Endothelial cell of umbilical vein (primary cell): Measurements from ENCODE around the gene MRTFA.

Source experiments
- CTCF ChIP-seq, 2 donors: IDR thresholded peaks; 1 replicate in 1 of 2; 2 replicates in 1 of 2; pipeline ENCODE4 v1.5.1; 2011; ENCODE audit warnings: low read length in 2 of 2, mild to moderate bottlenecking in 2 of 2, moderate library complexity in 2 of 2, control low read depth in 1 of 2, inconsistent platforms in 1 of 2, low read depth in 1 of 2; ENCODE audit not compliant: insufficient read depth in 1 of 2; ENCODE audit errors: extremely low read depth in 1 of 2
- EZH2 ChIP-seq: IDR thresholded peaks from 2 replicates; pipeline ENCODE4 v1.6.1; 2012; ENCODE audit warnings: borderline replicate concordance, low read depth, mild to moderate bottlenecking, moderate library complexity, low read length, inconsistent platforms; ENCODE audit not compliant: severe bottlenecking
- FOS ChIP-seq: IDR thresholded peaks from 2 replicates; pipeline ENCODE4 v1.6.1; 2011; ENCODE audit warnings: mild to moderate bottlenecking, low read length, moderate library complexity, borderline replicate concordance; ENCODE audit not compliant: insufficient read depth
- GATA2 ChIP-seq: IDR thresholded peaks from 2 replicates; pipeline ENCODE4 v1.7.0; 2011; ENCODE audit warnings: low read depth, mild to moderate bottlenecking, moderate library complexity, mixed read lengths, low read length; ENCODE audit not compliant: insufficient read length, insufficient read depth
- JUN ChIP-seq: IDR thresholded peaks from 2 replicates; pipeline ENCODE4 v1.6.1; 2011; ENCODE audit warnings: borderline replicate concordance, low read depth; ENCODE audit not compliant: insufficient read length, insufficient read depth
- MAX ChIP-seq: IDR thresholded peaks from 2 replicates; pipeline ENCODE4 v1.6.1; 2011; ENCODE audit not compliant: insufficient read depth, insufficient read length
- MYC ChIP-seq: IDR thresholded peaks from one replicate; pipeline ENCODE4 v1.6.1; 2011; ENCODE audit warnings: mild to moderate bottlenecking, low read depth, low read length
- POLR2A ChIP-seq: IDR thresholded peaks from 2 replicates; pipeline ENCODE4 v1.6.1; 2012; ENCODE audit warnings: low read depth, mild to moderate bottlenecking, control low read depth, low read length
- POLR2AphosphoS5 ChIP-seq: IDR thresholded peaks from 2 replicates; pipeline ENCODE4 v1.6.1; 2012; ENCODE audit warnings: low read depth, mild to moderate bottlenecking, control low read depth, low read length, moderate library complexity; ENCODE audit not compliant: insufficient read depth

GRCh38 chr22:40414838-40415505 lies 221.5 kb downstream of the MRTFA start:
- TF ChIP-seq CTCF (IDR thresholded peaks at IDR 0.05; ENCODE audit: extremely low read depth in 1 of 2, insufficient read depth in 1 of 2, low read depth in 1 of 2, low read length in 2 of 2), result no peak
- no peak for TF ChIP-seq EZH2
- TF ChIP-seq POLR2A, result no peak
- no peak for TF ChIP-seq MYC
- no peak for TF ChIP-seq POLR2AphosphoS5
- no peak for TF ChIP-seq MAX
- TF ChIP-seq FOS, result no peak
- no peak for TF ChIP-seq GATA2
- TF ChIP-seq JUN, result no peak
